CD4-positive, alpha-beta T cell treated with Interleukin-17A for 1 hour (primary cell): Measurements from ENCODE around the gene CGREF1.
A peak's percentile ranks its signal among the peaks of the same experiment; 100 is the strongest.
"Not testable (repeated sequence)": the region's sequence is repeated elsewhere in the genome, so short reads cannot be mapped to it uniquely, and the experiment has no call there.

Source experiments
- DNase-seq: peaks from one replicate; pipeline ENCODE4 v3.0.0-alpha.2; 2020

The CGREF1 gene

GRCh38 chr2:27110603-27111352, 8.2 kb downstream of the CGREF1 start:
- DNase-seq = not testable (repeated sequence)

- no peak for DNase-seq
Observed at GRCh38 chr2:27109083-27109482, 9.8 kb downstream of the CGREF1 start.

GRCh38 chr2:27108221-27108620, 10.7 kb downstream of the CGREF1 start:
- no peak for DNase-seq

GRCh38 chr2:27105981-27106380, 12.9 kb downstream of the CGREF1 start:
- no peak for DNase-seq

- DNase-seq = no peak
Observed at GRCh38 chr2:27102329-27102728, 16.6 kb downstream of the CGREF1 start.

GRCh38 chr2:27100036-27100435, 18.9 kb downstream of the CGREF1 start:
- DNase-seq = no peak

- DNase-seq = no peak
Observed at GRCh38 chr2:27099334-27099955, 19.5 kb downstream of the CGREF1 start.

- DNase-seq = no peak
Observed at GRCh38 chr2:27097341-27097740, 21.6 kb downstream of the CGREF1 start.

- no peak for DNase-seq
Observed at GRCh38 chr2:27096748-27097297, 22.1 kb downstream of the CGREF1 start.

GRCh38 chr2:27095745-27096651, 22.9 kb downstream of the CGREF1 start:
- peak; percentile 61 for DNase-seq

- no peak for DNase-seq
Observed at GRCh38 chr2:27095427-27095744, 23.5 kb downstream of the CGREF1 start.

GRCh38 chr2:27094353-27094984, 24.5 kb downstream of the CGREF1 start:
- DNase-seq = no peak

- DNase-seq = no peak
Observed at GRCh38 chr2:27093430-27094352, 25.2 kb downstream of the CGREF1 start.

GRCh38 chr2:27092696-27093429, 26.1 kb downstream of the CGREF1 start:
- DNase-seq = no peak

GRCh38 chr2:27091746-27092695, 26.9 kb downstream of the CGREF1 start:
- DNase-seq = no peak

GRCh38 chr2:27089111-27089954, 29.6 kb downstream of the CGREF1 start:
- DNase-seq = no peak

- no peak for DNase-seq
Observed at GRCh38 chr2:27088634-27089033, 30.3 kb downstream of the CGREF1 start.

GRCh38 chr2:27087823-27088410, 31.0 kb downstream of the CGREF1 start:
- DNase-seq = no peak
